Keratinocyte (primary cell): ENCODE data around the gene MARVELD1. TPM values are rescaled to one million over a fixed set of nuclear protein-coding genes. Genes with fewer than 3 reads are reported as not detected.

Experiments used
- DNase-seq: peaks from one replicate; pipeline ENCODE4 v3.0.0-alpha.2; 2011; ENCODE audit warnings: low read depth, missing footprints, low spot score
- FAIRE-seq: peaks from 2 replicates; lab custom pipeline; 2011; peaks lifted over from hg19 to GRCh38; lab: Jason Lieb, UNC
- H2AFZ ChIP-seq: 2 replicates; pipeline ENCODE4 v1.6.0; 2012; ENCODE audit warnings: low read length, control low read depth, inconsistent platforms; ENCODE audit not compliant: control insufficient read depth
- H3K27ac ChIP-seq: 2 replicates; pipeline ENCODE4 v1.5.1; 2011; ENCODE audit warnings: low read length; ENCODE audit not compliant: control insufficient read depth, insufficient read depth
- H3K27me3 ChIP-seq: 3 replicates; pipeline ENCODE4 v1.6.0; 2011; ENCODE audit warnings: low read length; ENCODE audit not compliant: control insufficient read depth, insufficient read depth; ENCODE audit errors: extremely low read depth
- H3K36me3 ChIP-seq, 2 experiments: 2 replicates in 1 of 2; 3 replicates in 1 of 2; pipeline ENCODE4 v1.5.1; 2011; ENCODE audit warnings: low read length in 2 of 2, mild to moderate bottlenecking in 1 of 2; ENCODE audit not compliant: control insufficient read depth in 2 of 2, insufficient read depth in 2 of 2; ENCODE audit errors: extremely low read depth in 1 of 2
- H3K4me1 ChIP-seq: 3 replicates; pipeline ENCODE4 v1.5.1; 2011; ENCODE audit warnings: low read length; ENCODE audit not compliant: control insufficient read depth, insufficient read depth; ENCODE audit errors: extremely low read depth
- H3K4me2 ChIP-seq: 3 replicates; pipeline ENCODE4 v1.6.0; 2011; ENCODE audit warnings: low read depth, low read length; ENCODE audit not compliant: control insufficient read depth, insufficient read depth; ENCODE audit errors: extremely low read depth
- H3K4me3 ChIP-seq, 3 experiments: fragments of 200-600 bp in 1 of 3; sonication (generic) in 1 of 3; 2 replicates in 2 of 3; 3 replicates in 1 of 3; pipeline ENCODE4 v1.5.1; 2011 to 2016; ENCODE audit warnings: low read length in 3 of 3, mild to moderate bottlenecking in 3 of 3, control low read depth in 2 of 3, inconsistent platforms in 1 of 3, low read depth in 1 of 3, mixed read lengths in 1 of 3, mixed run types in 1 of 3, moderate library complexity in 1 of 3; ENCODE audit not compliant: control insufficient read depth in 2 of 3, insufficient read depth in 2 of 3; ENCODE audit errors: extremely low read depth in 1 of 3
- H3K79me2 ChIP-seq: 2 replicates; pipeline ENCODE4 v1.6.0; 2012; ENCODE audit warnings: low read length; ENCODE audit not compliant: control insufficient read depth, insufficient read depth
- H3K9ac ChIP-seq: 3 replicates; pipeline ENCODE4 v1.6.0; 2011; ENCODE audit warnings: low read length; ENCODE audit not compliant: control insufficient read depth, insufficient read depth; ENCODE audit errors: extremely low read depth
- H3K9me1 ChIP-seq: 3 replicates; pipeline ENCODE4 v1.6.0; 2011; ENCODE audit warnings: low read length; ENCODE audit not compliant: control insufficient read depth, insufficient read depth; ENCODE audit errors: extremely low read depth
- H3K9me3 ChIP-seq: 2 replicates; pipeline ENCODE4 v1.5.1; 2012; ENCODE audit warnings: low read depth, low read length; ENCODE audit not compliant: control insufficient read depth
- H4K20me1 ChIP-seq: 3 replicates; pipeline ENCODE4 v1.6.0; 2011; ENCODE audit warnings: low read length; ENCODE audit not compliant: control insufficient read depth, insufficient read depth; ENCODE audit errors: extremely low read depth
- CTCF ChIP-seq, 3 experiments: IDR thresholded peaks in 1 of 3; conservative IDR thresholded peaks in 1 of 3; optimal IDR thresholded peaks in 1 of 3; 2 replicates in 2 of 3; 3 replicates in 1 of 3; pipeline versions ENCODE3 to v1.5.1; 2011; ENCODE audit warnings: low read length in 3 of 3, mild to moderate bottlenecking in 3 of 3, moderate library complexity in 2 of 3, control low read depth in 1 of 3, inconsistent platforms in 1 of 3; ENCODE audit not compliant: insufficient read depth in 2 of 3; ENCODE audit errors: extremely low read depth in 1 of 3
- EZH2 ChIP-seq: IDR thresholded peaks from one replicate; pipeline ENCODE4 v1.6.1; 2012; ENCODE audit warnings: inconsistent platforms, mild to moderate bottlenecking, low read length, moderate library complexity
- dilution Hi-C: fragments of 300-500 bp; cut with MboI; formaldehyde crosslinking; loops from one replicate; pipeline ENCODE4 v1.7.0; 2020; ENCODE audit warnings: low sequenced_read_pairs; ENCODE audit not compliant: extremely low pct_ligation_motif_present
- polyA plus RNA-seq, 5 experiments: library from polyadenylated mRNA; depleted of rRNA in 3 of 5; stranded (reverse) in 3 of 5; stranded (forward) in 1 of 5; unstranded in 1 of 5; fragments of >200 nt; gene quantifications; 1 replicate in 1 of 5; 2 replicates in 3 of 5; 3 replicates in 1 of 5; pipeline versions ENCODE4 v1.2.1 to v1.2.3, GENCODE V29; 2011 to 2012; ENCODE audit warnings: missing spikeins in 2 of 5, low read depth in 1 of 5, low replicate concordance in 1 of 5

Gene MARVELD1
- polyA plus RNA-seq, 1 donor (not counting 4 experiments of a cell fraction or from before 2014, with no cell fraction given), result 39.7 TPM

- dilution Hi-C loops, result no loop called here
- H3K79me2 ChIP-seq, result peaks cover 34% of the 10 kb centered on the region
- no peak for FAIRE-seq
- H3K9ac ChIP-seq, result peak overlapping the region; percentile 94
- DNase-seq, result no peak
- H3K4me2 ChIP-seq, result peak overlapping the region; percentile 73
- H4K20me1 ChIP-seq, result no peaks in the 10 kb centered on the region
- H3K36me3 ChIP-seq, result peaks cover 6 to 22% of the 10 kb centered on the region in 2 experiments
- H3K4me1 ChIP-seq, result peaks cover 50% of the 10 kb centered on the region
- peak overlapping the region; percentile 67 to 74 (median 73) for H3K4me3 ChIP-seq
- peak; percentile 12 to 49 (median 33) for TF ChIP-seq CTCF (optimal IDR thresholded peaks at IDR 0.05 in 1 of 3, IDR thresholded peaks at IDR 0.05 in 1 of 3, conservative IDR thresholded peaks at IDR 0.05 in 1 of 3; ENCODE audit: extremely low read depth in 1 of 3, insufficient read depth in 2 of 3, low read length in 3 of 3)
- no peak for TF ChIP-seq EZH2
- H2AFZ ChIP-seq, result peak overlapping the region; percentile 6
- no peaks in the 10 kb centered on the region for H3K9me3 ChIP-seq
- no peaks in the 10 kb centered on the region for H3K27me3 ChIP-seq
- H3K27ac ChIP-seq, result peak overlapping the region; percentile 93
- H3K9me1 ChIP-seq, result no peaks in the 10 kb centered on the region
These were observed 383 bp downstream of the MARVELD1 start for GRCh38 chr10:97713826-97714400.

- no peaks in the 10 kb centered on the region for H4K20me1 ChIP-seq
- peaks cover 6 to 24% of the 10 kb centered on the region in 2 experiments for H3K36me3 ChIP-seq
- peak overlapping the region; percentile 73 for H3K4me2 ChIP-seq
- H3K27me3 ChIP-seq, result no peaks in the 10 kb centered on the region
- peak overlapping the region; percentile 94 for H3K9ac ChIP-seq
- peak; percentile 90 for FAIRE-seq
- peak overlapping the region; percentile 93 for H3K27ac ChIP-seq
- peak overlapping the region; percentile 67 to 74 (median 73) for H3K4me3 ChIP-seq
- H3K9me3 ChIP-seq, result no peaks in the 10 kb centered on the region
- peaks cover 54% of the 10 kb centered on the region for H3K4me1 ChIP-seq
- dilution Hi-C loops, result no loop called here
- no peak for TF ChIP-seq CTCF (optimal IDR thresholded peaks at IDR 0.05 in 1 of 3, IDR thresholded peaks at IDR 0.05 in 1 of 3, conservative IDR thresholded peaks at IDR 0.05 in 1 of 3; ENCODE audit: extremely low read depth in 1 of 3, insufficient read depth in 2 of 3, low read length in 3 of 3)
- no peak for TF ChIP-seq EZH2
- H2AFZ ChIP-seq, result no peak overlapping the region
- DNase-seq, result peak; percentile 64
- H3K79me2 ChIP-seq, result peaks cover 34% of the 10 kb centered on the region
- no peaks in the 10 kb centered on the region for H3K9me1 ChIP-seq
These were observed 1.1 kb downstream of the MARVELD1 start for GRCh38 chr10:97714401-97715258.
